Neural progenitor cell (in vitro differentiated cells): ENCODE measurements around the gene NXF3.

Experiments
- EZH2 ChIP-seq: fragments of 200-600 bp; sonication (generic); IDR thresholded peaks from 2 replicates; pipeline ENCODE4 v1.6.1; 2017; ENCODE audit warnings: antibody characterized with exemption, mild to moderate bottlenecking, moderate library complexity
- TF ChIP-seq, protein P1 (sequence below): fragments of 200-600 bp; sonication (generic); IDR thresholded peaks from 2 replicates; pipeline ENCODE4 v1.5.1; 2017; ENCODE audit warnings: antibody characterized with exemption, mild to moderate bottlenecking

DNA sequence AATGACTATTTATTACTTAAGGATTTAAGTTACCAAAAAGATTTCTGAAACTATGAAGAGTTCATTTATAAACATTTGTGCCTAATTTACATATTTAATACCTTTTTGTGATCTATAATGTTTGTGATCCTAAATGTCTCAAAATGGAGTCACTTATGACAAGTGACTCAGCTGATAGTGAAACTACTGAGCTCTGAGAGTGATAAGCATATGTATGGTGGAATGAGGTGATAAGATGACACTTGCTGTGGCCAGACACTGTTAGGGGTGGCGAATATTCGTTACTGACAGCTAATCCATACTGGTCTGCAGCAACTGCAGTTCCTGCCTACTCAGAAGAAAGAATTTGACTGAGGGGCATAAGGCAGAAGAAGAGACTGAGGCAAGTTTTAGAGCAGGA, 5.5 kb upstream of the NXF3 start:
- TF ChIP-seq, protein P1, sequence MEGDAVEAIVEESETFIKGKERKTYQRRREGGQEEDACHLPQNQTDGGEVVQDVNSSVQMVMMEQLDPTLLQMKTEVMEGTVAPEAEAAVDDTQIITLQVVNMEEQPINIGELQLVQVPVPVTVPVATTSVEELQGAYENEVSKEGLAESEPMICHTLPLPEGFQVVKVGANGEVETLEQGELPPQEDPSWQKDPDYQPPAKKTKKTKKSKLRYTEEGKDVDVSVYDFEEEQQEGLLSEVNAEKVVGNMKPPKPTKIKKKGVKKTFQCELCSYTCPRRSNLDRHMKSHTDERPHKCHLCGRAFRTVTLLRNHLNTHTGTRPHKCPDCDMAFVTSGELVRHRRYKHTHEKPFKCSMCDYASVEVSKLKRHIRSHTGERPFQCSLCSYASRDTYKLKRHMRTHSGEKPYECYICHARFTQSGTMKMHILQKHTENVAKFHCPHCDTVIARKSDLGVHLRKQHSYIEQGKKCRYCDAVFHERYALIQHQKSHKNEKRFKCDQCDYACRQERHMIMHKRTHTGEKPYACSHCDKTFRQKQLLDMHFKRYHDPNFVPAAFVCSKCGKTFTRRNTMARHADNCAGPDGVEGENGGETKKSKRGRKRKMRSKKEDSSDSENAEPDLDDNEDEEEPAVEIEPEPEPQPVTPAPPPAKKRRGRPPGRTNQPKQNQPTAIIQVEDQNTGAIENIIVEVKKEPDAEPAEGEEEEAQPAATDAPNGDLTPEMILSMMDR = no peak
- no peak for TF ChIP-seq EZH2
